HG02610 (cell line): ENCODE data around the gene ELOVL4.
A peak's percentile ranks its signal among the peaks of the same experiment; 100 is the strongest.

ENCODE experiments used
- ATAC-seq: cut with Tn5 transposase; IDR thresholded peaks from one replicate; pipeline ENCODE4 v1.9.1; 2021; ENCODE audit warnings: mild to moderate bottlenecking, moderate library complexity; ENCODE audit not compliant: unreplicated experiment

ELOVL4 gene

GRCh38 chr6:79913369-79913768 lies 34.0 kb downstream of the ELOVL4 start:
- no peak for ATAC-seq

- ATAC-seq, result no peak
Measured at GRCh38 chr6:79911992-79912391, 35.4 kb downstream of the ELOVL4 start.

- no peak for ATAC-seq
Measured at GRCh38 chr6:79909517-79909916, 37.8 kb downstream of the ELOVL4 start.

- ATAC-seq, result no peak
Measured at GRCh38 chr6:79902046-79902445, 45.3 kb downstream of the ELOVL4 start.

GRCh38 chr6:79898076-79898475 lies 49.3 kb downstream of the ELOVL4 start:
- no peak for ATAC-seq

GRCh38 chr6:79896075-79896449 lies 51.3 kb downstream of the ELOVL4 start:
- no peak for ATAC-seq

GRCh38 chr6:79895382-79896074 lies 51.8 kb downstream of the ELOVL4 start:
- ATAC-seq, result no peak

- no peak for ATAC-seq
Measured at GRCh38 chr6:79894939-79895338, 52.4 kb downstream of the ELOVL4 start.

- no peak for ATAC-seq
Measured at GRCh38 chr6:79888587-79888986, 58.8 kb downstream of the ELOVL4 start.

- ATAC-seq, result no peak
Measured at GRCh38 chr6:79878142-79878748, 69.1 kb downstream of the ELOVL4 start.

GRCh38 chr6:79874531-79875134 lies 72.7 kb downstream of the ELOVL4 start:
- no peak for ATAC-seq

- no peak for ATAC-seq
Measured at GRCh38 chr6:79872986-79873385, 74.4 kb downstream of the ELOVL4 start.

GRCh38 chr6:79872303-79872702 lies 75.0 kb downstream of the ELOVL4 start:
- ATAC-seq, result no peak

GRCh38 chr6:79869600-79870084 lies 77.7 kb downstream of the ELOVL4 start:
- ATAC-seq, result peak; percentile 100

- ATAC-seq, result no peak
Measured at GRCh38 chr6:79869184-79869583, 78.2 kb downstream of the ELOVL4 start.

- no peak for ATAC-seq
Measured at GRCh38 chr6:79868098-79868722, 79.1 kb downstream of the ELOVL4 start.
